ENCODE data around the gene EFR3B.
"Not testable (repeated sequence)": the region's sequence is repeated elsewhere in the genome, so short reads cannot be mapped to it uniquely, and the experiment has no call there.

EFR3B gene

DNA sequence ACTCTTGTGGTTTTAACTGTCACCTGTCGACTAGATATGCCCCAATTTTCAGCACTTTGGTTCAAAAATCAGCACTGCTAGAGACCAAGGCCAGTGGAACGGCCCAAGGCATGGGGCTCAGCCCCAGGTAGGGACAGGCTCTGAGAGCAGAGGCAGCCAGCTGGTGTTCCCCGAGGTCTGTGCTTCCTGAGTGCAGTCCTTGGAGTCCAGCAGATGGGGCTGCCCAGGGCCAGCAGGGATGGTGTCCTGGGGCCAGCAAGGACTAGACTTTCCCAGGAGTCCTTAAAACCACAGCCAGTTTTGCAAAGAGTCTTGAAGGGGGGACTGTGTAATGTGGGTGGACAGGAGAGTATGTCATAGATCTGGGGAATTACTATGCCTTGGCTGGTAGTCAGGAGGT lies 70.2 kb downstream of the EFR3B start:
- DNase-seq: no peak

DNA sequence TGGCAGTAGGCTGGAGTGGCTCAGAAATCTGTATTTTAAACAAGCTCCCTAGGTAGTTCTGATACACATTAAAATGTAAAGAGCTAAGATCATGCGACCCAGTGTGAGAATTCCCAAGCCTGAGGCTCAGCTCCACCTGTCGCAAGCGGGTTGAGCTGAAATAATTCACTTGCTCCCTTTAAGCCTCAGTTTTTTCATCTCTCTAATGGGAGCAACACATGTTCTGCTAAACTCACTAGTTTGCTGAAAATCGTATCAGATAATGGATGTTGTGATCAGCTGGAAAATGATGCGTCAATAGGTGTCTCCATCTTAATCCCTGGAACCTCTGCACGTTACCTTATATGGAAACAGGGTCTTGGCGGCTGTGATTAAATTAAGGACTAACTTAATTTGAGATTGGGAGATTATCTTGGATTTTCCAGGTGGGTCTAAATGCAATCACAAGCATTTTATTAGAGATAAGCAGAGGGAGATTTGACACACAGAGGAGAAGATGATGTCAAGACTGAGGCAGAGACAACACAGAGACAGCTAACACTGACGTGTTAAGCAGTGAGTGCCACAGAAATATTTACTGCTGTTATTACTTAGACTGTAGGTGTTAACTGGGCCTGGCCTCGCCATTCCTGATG lies 73.5 kb downstream of the EFR3B start:
- no peak for DNase-seq

DNA sequence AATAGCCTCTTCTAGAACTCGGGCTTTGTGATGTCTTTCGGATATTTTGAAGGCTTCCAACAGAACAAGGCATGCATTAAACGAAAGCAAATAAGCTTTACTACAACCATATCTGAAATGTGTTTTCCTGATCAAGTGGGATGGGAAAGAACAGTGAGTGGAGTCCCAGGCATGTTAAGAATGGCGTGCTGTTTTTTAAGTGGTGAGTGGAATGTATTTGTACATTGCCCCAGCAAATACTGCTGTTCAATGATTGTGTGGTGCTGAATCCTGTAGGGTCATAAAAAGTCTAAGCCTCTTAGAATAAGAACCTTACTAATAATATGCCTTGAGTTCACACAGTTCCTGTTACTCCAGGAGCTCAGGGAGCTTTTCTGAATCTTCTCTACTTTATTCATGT lies 74.0 kb downstream of the EFR3B start:
- DNase-seq: no peak

DNA sequence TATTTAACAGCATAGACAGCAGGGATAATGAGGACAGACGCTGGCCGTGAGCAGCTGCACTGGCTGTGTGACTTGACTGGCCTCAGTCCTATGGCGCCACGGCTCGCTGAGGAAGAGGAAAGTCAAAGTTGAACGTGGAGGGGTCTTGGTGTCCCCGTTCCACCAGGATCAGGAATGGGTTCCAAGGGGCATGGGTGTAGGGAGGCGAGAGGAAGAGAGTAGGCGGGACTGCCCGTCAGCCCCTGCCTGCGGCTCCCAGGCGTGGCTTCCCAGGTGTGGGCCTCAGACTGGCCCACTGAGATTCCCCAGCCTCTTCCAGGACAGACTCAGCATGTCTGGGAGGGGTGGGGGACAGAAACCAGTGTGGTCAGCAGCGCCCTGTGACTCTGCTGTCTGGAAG lies 75.1 kb downstream of the EFR3B start:
- DNase-seq: no peak

DNA sequence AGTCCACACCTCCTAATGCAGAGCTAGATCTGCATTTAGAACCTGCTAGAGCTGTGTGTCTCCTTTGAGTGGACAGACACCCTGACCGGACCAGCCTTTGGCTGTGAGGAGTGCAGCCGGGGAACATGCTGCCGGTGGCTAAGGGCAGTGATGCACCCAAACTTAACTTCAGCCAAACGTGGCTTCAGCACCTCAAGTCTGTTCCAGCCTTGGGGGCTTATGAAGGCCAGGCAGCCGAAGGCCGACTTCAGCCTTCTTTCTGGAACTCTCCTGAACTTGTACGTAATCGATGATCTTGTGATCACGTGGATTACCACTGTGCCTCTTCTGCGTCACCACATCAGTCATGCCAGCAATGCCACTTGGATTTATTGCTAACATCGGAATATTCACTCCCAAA lies 77.4 kb downstream of the EFR3B start:
- no peak for DNase-seq

DNA sequence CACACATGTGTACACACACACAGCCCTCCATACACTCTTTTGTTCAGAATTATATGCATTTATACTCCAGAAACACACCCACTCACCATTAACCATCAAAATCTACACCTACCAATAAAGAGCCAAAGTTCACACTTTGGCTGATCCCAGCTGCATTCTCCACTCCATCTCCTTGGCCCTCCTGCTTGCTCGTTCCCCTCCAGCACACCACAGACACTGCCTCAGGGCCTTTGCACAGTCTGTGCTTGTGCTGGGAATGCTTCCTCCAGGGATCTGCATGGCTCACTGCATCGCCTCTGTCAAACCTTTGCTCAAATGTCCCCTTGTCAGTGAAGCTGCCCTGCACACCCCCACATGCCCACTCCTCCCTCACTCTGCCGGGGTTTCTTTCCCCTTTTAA lies 80.5 kb downstream of the EFR3B start:
- no peak for DNase-seq

DNA sequence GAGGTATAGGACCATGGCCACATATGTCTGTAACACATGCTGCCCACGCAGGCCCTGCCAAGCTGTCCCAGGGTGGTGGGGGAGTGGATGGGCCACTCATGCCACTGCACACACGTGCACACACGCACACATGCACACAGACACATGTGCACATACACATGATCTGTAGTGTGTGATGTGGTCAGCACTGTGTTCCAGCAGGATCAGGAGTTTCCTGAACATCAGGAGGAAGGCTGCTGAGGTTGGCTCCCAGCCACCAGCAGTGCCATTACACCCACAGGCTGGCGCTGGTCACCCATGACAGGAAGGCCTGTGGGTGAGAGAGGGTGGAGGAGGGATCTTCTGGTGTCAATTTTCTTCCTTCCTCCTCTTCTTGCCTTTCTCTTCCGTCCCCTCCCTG lies 81.8 kb downstream of the EFR3B start:
- DNase-seq: no peak

DNA sequence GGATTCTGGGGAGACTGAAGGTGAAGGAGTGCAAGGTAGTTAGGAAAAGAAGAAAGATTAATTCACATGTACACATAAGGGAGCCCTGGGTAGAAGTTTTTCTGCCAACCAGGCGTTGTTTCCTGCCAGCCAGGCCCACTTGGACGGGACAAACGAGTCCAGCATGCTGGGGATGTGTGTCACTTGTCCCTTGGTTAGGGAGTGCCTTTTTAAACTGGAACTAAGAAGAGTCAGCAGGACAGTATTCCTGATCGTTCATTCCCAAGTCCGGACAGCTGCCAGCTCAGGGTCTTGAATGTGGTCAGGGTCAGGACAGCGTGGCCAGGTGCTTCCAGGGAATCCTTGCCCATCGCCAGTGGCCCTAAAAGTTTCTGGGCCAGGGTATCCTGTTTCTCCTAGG lies 83.3 kb downstream of the EFR3B start:
- DNase-seq: no peak

DNA sequence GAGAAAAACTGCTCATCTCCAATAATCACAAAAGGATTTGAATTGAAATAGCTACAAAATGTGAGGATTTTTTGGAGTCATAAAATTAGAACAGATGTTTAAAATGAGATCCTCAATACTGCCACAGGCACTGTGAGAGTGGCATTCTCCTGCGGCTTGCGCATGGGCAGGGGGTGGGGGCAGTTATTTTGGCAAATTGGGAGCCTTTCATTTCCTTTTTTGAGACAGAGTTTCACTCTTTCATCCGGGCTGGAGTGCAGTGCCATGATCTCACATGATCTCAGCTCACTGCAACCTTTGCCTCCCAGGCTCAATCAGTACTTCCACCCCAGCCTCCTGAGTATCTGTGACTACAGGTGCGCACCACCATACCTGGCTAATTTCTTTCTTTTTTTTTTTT lies 84.1 kb downstream of the EFR3B start:
- no peak for DNase-seq

DNA sequence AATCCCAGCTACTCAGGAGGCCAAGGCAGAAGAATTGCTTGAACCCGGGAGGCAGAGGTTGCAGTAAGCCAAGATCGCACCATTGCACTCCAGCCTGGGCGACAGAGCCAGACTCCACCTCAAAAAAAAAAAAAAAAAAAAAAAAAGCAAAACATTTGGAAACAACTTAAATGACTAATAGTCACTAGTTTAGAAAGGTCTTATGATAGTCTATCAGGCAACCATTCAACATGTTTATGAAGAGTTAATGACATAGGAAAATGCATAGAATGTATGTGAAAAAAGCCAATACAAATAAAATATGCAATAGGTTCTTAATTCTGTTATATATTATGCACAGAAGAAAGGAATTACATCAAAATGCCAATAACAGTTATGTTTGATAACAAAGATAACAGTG lies 85.2 kb downstream of the EFR3B start:
- DNase-seq: not testable (repeated sequence)

DNA sequence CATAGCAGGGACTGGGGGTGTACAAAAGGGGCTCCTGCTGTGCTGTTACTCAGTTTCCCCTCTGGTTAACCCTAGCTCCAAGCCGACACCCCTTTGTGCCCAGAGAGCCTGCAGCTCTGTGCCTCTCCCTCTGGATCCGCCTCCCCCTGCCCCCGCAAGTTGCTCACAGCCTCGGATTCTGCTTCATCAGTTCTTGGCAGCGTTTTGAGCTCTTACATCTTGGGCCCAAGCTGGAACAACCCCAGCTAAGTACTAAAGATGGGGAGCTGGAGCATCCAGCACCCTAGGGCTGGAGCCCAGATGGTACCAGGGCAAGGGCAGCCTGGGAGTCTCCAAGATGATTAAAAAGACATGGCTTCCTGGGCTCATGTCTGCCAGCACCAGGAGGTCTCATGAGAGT lies 85.8 kb downstream of the EFR3B start:
- DNase-seq: no peak

DNA sequence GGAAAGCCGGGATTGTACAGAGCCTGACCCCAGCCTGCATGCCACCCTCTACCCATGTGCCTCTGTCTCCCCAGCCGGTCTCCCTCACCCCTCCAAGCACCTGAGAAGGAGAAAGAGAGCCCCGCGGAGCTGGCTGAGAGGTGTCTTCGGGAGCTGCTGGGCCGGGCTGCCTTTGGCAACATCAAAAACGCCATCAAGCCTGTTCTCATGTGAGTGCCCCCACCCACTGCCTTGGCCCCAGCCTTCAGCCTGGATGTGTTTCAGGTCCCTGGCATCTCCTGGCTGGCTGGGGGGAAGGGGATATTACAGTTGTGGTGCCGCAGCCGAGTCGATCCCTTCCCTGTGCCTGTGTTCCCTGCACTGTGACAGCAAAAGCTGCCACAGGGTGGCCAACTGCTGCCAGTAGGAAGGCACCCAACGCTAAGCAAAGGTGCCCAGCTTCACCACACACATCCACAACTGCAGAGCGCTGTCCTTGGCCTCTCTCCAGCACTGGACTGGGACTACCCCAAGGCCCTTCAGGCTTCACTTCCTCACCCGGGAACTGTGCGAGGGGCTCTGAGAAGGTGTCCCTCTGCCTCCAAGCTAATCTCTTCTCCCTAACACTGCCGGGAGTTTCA lies 88.1 kb downstream of the EFR3B start:
- DNase-seq: no peak

DNA sequence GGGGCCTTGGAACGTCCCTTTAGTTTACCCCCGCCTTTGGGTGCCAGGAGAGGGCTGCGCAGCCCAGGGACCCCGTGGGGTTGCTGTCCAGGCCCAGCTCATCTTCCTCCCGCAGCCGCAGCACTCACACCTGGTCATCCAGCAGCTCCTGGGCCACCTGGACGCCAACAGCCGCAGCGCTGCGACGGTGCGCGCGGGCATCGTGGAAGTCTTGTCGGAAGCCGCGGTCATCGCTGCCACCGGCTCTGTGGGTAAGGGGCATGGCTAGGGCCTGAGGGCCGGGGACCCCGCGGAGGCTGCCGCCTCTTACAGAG lies 89.3 kb downstream of the EFR3B start:
- DNase-seq: no peak

DNA sequence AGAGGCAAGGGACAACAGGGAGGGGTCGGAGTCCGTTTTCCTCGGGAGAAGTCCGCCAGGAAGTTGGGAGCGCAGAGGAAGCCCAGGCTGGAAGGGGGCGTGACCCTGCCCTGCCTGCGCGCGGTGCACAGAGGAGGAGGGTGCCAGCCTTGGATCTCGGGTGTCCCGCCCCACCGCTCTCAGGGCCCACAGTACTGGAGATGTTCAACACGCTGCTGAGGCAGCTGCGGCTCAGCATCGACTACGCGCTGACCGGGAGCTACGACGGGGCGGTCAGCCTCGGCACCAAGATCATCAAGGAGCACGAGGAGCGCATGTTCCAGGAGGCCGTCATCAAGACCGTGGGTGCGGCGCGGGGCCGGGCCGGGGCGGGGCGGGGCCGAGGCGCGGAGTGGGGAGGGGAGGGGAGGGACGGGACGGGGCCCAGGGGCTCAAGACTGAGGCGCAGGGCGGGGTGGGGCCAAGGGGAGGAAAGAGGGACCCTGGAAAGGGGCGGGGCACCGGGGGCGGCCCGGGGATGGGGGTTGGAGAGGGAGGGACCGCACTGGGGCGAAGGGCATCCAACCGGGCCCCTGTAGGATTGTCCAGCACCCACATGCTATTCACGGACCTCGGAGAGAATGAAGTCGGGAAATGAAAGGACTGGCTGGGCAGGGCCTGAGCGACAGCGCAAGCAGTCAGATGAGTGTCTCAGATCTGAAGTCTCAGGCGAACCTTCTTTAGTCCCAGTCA lies 89.9 kb downstream of the EFR3B start:
- peak; percentile 10 to 19 for DNase-seq

DNA sequence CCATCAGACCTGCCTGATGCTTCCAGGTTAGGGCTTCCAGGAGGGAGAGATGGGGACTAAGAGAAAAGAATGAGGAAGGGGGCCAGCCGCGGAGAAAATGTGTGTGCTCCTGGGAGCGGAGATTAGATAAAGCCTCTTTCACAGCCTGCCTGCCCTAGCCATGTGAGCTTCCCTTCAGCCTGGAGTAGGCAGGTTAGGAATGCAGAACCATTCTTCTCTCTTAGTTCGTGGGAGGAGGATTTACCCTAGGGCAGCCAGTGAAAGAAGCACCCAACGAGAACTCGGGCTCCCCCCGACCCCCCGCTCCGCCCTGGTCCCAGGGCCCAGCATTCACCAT lies 90.4 kb downstream of the EFR3B start:
- DNase-seq: no peak

DNA sequence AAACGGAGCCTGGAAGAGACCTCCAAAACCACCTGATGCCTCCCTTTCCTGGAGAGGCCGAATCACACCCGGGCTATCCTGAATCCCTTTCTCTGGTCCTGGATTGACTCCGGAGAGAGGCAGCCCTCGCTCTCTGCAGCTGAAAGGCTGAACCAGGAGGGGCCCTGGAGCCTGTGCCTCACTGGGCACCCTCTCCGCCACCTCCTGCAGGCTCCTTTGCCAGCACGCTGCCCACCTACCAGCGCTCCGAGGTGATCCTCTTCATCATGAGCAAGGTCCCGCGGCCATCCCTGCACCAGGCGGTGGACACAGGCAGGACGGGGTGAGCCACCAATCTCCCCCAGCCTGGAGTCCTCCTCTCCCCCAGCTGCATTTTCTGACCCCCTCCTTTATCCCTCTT lies 90.8 kb downstream of the EFR3B start:
- DNase-seq: no peak

DNA sequence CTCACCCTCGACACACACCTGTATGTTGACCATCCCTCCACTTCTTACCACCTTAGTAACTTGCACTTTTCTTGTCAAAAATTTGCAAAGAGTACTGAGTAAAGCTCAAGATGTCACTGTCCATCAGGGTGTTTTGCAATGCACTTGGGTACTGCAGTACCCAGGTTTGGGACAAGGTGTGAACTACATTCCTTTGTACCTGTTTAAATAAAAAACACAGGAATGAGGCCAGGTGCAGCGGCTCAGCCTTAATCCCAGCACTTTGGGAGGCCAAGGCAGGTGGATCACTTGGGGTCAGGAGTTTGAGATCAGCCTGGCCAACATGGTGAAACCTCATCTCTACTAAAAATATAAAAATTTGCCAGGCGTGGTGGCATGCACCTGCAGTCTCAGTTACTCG lies 98.7 kb downstream of the EFR3B start:
- DNase-seq: not testable (repeated sequence)

DNA sequence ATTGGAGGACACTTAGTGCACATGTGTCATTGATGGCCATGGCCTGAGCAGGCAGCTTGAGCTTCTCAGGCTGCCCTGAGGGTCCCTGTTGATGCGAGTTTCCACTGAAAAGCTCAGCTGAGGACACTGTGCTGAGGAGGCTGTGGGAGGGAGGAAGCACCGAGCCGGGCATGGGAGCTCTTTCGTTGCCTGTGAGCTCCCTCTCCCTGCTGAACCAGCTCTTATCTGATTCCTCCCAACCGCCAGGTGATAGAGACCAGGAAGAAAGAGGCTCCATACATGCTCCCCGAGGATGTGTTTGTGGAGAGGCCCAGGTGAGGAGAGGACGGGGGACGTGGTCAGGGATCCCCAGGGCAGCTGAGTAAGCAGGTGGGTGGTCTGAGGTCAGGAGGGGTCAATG lies 99.2 kb downstream of the EFR3B start:
- no peak for DNase-seq

DNA sequence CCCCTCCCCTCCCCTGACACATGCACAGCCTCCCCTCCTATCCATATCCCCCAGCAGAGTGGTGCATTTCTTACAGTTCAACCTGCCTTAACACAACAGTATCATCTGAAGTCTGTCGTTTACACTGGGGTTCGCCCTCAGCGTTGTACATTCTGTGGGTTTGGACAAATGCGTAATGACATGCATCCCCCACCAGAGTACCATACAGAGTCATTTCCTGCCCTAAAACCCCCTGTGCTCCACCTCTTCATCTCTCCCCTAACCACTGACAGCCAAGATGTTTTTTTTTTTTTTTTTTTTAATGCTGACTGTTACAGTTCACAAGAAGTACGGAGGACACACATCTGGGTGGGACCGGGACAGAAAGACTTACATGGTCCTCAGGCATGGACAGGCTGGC lies 103.9 kb downstream of the EFR3B start:
- DNase-seq: no peak

DNA sequence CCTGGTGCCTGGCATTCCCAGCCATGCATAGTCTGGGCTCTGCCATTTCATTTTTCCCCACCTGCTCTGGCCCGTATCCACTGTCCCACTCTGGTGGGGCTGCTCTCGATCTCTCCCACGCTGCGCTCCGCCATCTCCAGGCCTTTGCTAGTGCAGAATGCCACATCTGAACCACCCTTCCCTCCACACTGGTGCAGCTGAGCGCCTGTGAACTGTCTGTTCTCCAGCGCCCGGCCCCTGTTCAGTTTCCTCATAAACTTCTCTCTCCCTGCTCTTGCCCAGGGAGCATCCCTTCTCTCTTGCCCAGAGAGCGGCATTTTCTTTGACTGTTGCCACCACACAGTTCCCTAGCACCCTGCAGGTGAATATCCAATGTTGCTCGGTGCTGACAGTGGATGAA lies 105.0 kb downstream of the EFR3B start:
- DNase-seq: no peak

DNA sequence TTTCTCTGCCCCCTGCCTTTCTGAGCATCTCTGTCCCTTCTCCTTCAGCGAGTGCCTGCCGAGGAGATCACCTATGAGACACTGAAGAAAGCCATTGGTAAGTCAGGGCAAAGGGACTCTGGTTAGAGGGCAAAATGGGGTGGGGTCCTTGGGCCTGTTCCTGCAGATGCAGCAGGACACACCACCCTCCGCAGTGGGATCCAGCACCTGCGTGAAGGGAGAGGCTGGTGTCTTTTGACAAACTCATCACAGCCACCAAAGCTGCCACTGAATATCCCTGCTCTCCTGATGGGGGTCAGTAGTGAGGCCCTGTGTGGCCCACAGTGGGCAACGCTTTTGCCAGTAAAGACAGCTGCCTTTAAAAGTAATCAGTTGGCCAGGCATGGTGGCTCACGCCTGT lies 107.8 kb downstream of the EFR3B start:
- DNase-seq: no peak

DNA sequence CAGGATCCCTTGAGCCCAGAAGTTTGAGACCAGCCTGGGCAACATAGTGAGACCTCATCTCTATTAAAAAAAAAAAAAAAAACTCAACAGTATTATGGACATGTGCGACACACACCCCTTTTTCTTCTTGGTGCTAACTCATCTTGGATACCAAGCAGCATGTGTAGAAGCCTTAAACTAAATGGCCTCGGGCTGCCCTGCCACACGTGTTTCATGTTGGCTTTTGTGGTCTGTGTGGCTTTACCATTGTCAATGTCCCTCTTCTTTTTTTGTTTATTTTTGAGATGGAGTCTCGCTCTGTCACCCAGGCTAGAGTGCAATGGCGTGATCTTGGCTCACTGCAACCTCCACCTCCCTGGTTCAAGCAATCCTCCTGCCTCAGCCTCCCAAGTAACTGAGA lies 109.1 kb downstream of the EFR3B start:
- not testable (repeated sequence) for DNase-seq

DNA sequence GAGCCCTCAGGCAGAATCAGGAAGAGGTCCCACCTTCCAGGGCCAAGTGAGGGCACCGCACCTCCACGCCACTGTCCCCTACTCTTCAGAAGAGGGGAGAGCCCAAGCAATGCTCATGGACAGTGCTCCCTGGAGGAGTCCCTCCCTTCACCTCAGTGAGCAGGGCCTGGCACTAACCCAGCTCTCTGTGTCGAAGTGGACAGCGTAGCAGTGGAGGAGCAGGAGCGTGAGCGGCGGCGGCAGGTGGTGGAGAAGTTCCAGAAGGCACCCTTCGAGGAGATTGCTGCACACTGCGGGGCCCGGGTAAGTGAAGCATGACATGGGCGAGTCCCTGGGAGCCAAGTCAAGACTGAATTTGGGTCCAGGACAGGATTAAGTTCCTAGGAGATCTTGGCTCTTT lies 109.8 kb downstream of the EFR3B start:
- DNase-seq: no peak

DNA sequence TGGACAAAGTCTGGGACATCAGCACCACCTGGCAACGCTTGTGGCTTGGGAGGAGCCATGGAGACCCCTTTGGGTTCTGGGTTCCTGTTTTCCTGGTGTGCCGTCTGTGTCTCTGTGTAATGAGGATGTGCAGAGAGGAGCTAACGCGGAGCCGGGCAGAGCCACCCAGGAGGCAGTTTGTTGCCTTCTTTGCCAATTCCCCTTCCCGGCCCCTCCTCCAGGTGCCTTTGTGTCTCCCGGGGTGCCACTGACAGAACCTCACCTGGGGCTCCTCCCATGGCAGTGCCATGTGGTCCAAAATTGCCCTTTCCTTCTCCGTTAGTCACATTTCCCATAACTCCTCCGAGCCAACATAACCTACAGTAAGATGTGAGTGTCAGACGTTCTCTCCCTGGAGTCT lies 113.5 kb downstream of the EFR3B start:
- no peak for DNase-seq

All from stimulated activated CD4-positive, alpha-beta T cell treated with anti-CD3 and anti-CD28 coated beads, Interleukin-4, amount 100 ng/mL, for 4 hours (primary cell).